ENCODE results near the gene GSE1. TPM values are rescaled to one million over a fixed set of nuclear protein-coding genes. Genes with fewer than 3 reads are reported as not detected.

Gene GSE1
- total and polyA plus RNA-seq, 2 experiments from 2014 or later, result 32.4 to 135 TPM

DNA sequence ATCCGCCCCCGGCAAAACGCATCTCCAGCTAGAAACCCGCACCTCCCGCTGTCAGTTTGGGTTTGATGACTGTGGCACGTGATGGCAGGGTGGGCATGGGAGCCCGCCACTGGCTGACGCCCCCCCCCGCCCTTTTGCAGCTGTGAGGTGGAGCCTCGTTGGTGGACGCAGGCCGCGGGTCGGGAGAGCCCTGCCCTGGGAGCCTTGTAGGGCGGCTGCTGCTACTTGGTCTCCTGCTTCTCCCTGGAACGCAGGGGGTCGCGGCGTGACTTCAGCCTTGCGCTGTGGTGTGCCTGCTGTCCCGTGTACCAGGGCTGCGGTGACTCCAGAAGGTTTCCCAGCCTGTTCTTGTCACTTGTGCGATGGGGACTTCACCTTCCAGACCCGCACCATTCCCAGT is 28.2 kb downstream of the GSE1 start (continued):
- TF ChIP-seq, protein P1, sequence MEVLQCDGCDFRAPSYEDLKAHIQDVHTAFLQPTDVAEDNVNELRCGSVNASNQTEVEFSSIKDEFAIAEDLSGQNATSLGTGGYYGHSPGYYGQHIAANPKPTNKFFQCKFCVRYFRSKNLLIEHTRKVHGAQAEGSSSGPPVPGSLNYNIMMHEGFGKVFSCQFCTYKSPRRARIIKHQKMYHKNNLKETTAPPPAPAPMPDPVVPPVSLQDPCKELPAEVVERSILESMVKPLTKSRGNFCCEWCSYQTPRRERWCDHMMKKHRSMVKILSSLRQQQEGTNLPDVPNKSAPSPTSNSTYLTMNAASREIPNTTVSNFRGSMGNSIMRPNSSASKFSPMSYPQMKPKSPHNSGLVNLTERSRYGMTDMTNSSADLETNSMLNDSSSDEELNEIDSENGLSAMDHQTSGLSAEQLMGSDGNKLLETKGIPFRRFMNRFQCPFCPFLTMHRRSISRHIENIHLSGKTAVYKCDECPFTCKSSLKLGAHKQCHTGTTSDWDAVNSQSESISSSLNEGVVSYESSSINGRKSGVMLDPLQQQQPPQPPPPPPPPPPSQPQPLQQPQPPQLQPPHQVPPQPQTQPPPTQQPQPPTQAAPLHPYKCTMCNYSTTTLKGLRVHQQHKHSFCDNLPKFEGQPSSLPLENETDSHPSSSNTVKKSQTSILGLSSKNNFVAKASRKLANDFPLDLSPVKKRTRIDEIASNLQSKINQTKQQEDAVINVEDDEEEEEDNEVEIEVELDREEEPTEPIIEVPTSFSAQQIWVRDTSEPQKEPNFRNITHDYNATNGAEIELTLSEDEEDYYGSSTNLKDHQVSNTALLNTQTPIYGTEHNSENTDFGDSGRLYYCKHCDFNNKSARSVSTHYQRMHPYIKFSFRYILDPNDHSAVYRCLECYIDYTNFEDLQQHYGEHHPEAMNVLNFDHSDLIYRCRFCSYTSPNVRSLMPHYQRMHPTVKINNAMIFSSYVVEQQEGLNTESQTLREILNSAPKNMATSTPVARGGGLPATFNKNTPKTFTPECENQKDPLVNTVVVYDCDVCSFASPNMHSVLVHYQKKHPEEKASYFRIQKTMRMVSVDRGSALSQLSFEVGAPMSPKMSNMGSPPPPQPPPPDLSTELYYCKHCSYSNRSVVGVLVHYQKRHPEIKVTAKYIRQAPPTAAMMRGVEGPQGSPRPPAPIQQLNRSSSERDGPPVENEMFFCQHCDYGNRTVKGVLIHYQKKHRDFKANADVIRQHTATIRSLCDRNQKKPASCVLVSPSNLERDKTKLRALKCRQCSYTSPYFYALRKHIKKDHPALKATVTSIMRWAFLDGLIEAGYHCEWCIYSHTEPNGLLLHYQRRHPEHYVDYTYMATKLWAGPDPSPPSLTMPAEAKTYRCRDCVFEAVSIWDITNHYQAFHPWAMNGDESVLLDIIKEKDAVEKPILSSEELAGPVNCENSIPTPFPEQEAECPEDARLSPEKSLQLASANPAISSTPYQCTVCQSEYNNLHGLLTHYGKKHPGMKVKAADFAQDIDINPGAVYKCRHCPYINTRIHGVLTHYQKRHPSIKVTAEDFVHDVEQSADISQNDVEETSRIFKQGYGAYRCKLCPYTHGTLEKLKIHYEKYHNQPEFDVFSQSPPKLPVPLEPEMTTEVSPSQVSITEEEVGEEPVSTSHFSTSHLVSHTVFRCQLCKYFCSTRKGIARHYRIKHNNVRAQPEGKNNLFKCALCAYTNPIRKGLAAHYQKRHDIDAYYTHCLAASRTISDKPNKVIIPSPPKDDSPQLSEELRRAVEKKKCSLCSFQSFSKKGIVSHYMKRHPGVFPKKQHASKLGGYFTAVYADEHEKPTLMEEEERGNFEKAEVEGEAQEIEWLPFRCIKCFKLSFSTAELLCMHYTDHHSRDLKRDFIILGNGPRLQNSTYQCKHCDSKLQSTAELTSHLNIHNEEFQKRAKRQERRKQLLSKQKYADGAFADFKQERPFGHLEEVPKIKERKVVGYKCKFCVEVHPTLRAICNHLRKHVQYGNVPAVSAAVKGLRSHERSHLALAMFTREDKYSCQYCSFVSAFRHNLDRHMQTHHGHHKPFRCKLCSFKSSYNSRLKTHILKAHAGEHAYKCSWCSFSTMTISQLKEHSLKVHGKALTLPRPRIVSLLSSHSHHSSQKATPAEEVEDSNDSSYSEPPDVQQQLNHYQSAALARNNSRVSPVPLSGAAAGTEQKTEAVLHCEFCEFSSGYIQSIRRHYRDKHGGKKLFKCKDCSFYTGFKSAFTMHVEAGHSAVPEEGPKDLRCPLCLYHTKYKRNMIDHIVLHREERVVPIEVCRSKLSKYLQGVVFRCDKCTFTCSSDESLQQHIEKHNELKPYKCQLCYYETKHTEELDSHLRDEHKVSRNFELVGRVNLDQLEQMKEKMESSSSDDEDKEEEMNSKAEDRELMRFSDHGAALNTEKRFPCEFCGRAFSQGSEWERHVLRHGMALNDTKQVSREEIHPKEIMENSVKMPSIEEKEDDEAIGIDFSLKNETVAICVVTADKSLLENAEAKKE (CRISPR knock-in tag; IDR thresholded peaks at IDR 0.05), result no peak
- no peak for TF ChIP-seq EZH2phosphoT487 (IDR thresholded peaks at IDR 0.05; ENCODE audit: unreplicated experiment)
- TF ChIP-seq, protein P2, sequence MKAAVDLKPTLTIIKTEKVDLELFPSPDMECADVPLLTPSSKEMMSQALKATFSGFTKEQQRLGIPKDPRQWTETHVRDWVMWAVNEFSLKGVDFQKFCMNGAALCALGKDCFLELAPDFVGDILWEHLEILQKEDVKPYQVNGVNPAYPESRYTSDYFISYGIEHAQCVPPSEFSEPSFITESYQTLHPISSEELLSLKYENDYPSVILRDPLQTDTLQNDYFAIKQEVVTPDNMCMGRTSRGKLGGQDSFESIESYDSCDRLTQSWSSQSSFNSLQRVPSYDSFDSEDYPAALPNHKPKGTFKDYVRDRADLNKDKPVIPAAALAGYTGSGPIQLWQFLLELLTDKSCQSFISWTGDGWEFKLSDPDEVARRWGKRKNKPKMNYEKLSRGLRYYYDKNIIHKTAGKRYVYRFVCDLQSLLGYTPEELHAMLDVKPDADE (IDR thresholded peaks at IDR 0.05), result no peak
- no peak for TF ChIP-seq POLR2AphosphoS5 (IDR thresholded peaks at IDR 0.05; ENCODE audit: low read depth)
- TF ChIP-seq NANOG (IDR thresholded peaks at IDR 0.05; ENCODE audit: borderline replicate concordance), result no peak
- no peak for TF ChIP-seq CREB1 (CRISPR knock-in tag; IDR thresholded peaks at IDR 0.05; ENCODE audit: low read depth)
- no peak for TF ChIP-seq EZH2 (IDR thresholded peaks at IDR 0.05; ENCODE audit: low read depth, unreplicated experiment)
- TF ChIP-seq JUNB (IDR thresholded peaks at IDR 0.05; ENCODE audit: unreplicated experiment), result no peak

DNA sequence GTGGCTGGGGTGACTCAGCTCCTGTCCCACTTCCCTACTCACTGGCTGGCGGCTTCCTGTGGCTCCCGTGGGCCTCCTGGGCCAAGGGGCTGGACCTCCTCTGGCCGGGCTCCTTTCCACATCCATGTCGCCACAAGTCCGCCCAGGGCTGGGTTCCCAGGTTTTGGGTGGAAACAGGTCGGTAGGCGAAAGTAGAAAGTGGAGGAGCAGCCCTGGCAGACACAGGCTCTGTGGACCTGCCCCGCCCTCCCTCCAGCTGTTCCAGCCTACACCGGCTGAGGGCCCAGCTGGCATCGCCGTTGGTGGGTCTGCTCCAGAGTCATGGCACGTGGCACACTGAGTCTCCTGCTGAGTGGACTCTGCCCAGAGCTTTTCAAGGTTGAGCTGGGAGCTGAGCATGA is 28.7 kb downstream of the GSE1 start:
- Histone ChIP-seq H3K27ac (ENCODE audit: low read depth) (no peak overlapping the region), H3K79me2 (replicated peaks; ENCODE audit: insufficient read depth) (peaks cover 91% of the 10 kb centered on the region), H3K4me2 (no peak overlapping the region), H3K4me1 (ENCODE audit: insufficient read depth) (0 out of 2 replicates have a peak, but pooled peaks cover 4% of the 10 kb centered on the region), H3K9me2 (ENCODE audit: insufficient read depth) (no peaks in the 10 kb centered on the region), H2AFZ (no peak overlapping the region), H3K27me3 (ENCODE audit: insufficient read depth) (no peaks in the 10 kb centered on the region), H4K20me1 (replicated peaks; ENCODE audit: insufficient read depth) (peaks cover 23% of the 10 kb centered on the region), H3K4me3 (no peak overlapping the region), H3K36me3 (ENCODE audit: insufficient read depth) (no peaks in the 10 kb centered on the region), H3F3A (replicated peaks; ENCODE audit: low read depth) (no peaks in the 10 kb centered on the region)
- no peak overlapping the region for H3K27ac Mint-ChIP-seq
- peaks cover 5% of the 10 kb centered on the region for H3K36me3 Mint-ChIP-seq (ENCODE audit: low read depth)
- peaks cover 9% of the 10 kb centered on the region for H3K4me1 Mint-ChIP-seq
- ATAC-seq (no peak), DNase-seq (ENCODE audit: low spot score) (no peak)
- H3K4me3 Mint-ChIP-seq, result no peak overlapping the region
- H3K27me3 Mint-ChIP-seq (ENCODE audit: insufficient read depth, low read depth, poor library complexity), result peaks cover 13% of the 10 kb centered on the region
- no peaks in the 10 kb centered on the region for H3K9me3 Mint-ChIP-seq
- no peak for TF ChIP-seq CREB1 (CRISPR knock-in tag; IDR thresholded peaks at IDR 0.05; ENCODE audit: low read depth)
- no peak for TF ChIP-seq CTCF (conservative IDR thresholded peaks at IDR 0.05; ENCODE audit: low read depth in 2 of 2)
- TF ChIP-seq, protein P2 (IDR thresholded peaks at IDR 0.05), result no peak
- TF ChIP-seq JUNB (IDR thresholded peaks at IDR 0.05; ENCODE audit: unreplicated experiment), result no peak
- no peak for TF ChIP-seq ZNF331 (CRISPR knock-in tag; IDR thresholded peaks at IDR 0.05; ENCODE audit: low read depth)
- TF ChIP-seq STAT1 (IDR thresholded peaks at IDR 0.05; ENCODE audit: unreplicated experiment), result no peak
- TF ChIP-seq POLR2AphosphoS5 (IDR thresholded peaks at IDR 0.05; ENCODE audit: low read depth), result no peak
- no peak for TF ChIP-seq NANOG (IDR thresholded peaks at IDR 0.05; ENCODE audit: borderline replicate concordance)
- no peak for TF ChIP-seq ZNF114 (CRISPR knock-in tag; IDR thresholded peaks at IDR 0.05)
